Stimulated activated CD8-positive, alpha-beta memory T cell treated with anti-CD3 and anti-CD28 coated beads, Interleukin-7, amount 100 ng/mL, for 1 hour (primary cell): ENCODE measurements around the gene GPX3.
A peak's percentile ranks its signal among the peaks of the same experiment; 100 is the strongest.

ENCODE experiments used
- DNase-seq, 2 donors: peaks; one replicate each; pipeline ENCODE4 v3.0.0-alpha.2; 2020; ENCODE audit warnings: low read depth in 2 of 2

The GPX3 gene

DNA sequence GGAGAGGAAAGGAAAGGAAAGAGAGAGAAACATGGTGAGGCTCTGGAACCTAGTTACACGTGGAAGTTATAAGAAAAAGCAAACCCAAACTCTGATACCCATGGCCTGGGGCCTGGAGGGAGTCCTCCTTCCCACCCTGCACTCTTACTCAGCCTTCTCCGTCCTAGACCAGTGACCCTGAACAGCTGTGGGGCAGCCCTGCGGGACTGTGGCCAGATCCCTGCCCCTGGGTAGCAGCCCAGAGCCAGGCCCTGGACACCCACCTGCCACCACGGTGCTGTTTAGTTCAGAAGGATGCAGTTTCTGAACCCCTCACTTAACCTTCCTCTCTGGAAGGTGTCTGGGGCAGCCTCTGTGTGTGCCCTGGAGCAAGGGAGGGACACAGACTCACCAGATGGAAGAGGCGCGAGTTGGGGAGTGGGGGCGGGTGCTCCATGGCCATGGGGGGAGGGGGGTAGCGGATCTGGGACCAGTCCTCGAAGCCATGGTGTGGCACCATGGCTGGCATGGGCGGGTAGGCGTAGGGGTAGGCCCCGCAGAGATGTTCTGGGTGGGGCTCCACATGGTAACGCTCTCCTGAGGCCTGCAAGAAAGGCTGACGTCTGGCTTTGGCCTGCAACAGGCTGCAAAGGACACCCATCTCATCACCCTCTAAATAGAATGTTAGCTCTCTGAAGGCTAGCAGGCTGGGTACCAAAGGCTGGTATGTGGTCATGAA is 13.0 kb downstream of the GPX3 start:
- no peak for DNase-seq

DNA sequence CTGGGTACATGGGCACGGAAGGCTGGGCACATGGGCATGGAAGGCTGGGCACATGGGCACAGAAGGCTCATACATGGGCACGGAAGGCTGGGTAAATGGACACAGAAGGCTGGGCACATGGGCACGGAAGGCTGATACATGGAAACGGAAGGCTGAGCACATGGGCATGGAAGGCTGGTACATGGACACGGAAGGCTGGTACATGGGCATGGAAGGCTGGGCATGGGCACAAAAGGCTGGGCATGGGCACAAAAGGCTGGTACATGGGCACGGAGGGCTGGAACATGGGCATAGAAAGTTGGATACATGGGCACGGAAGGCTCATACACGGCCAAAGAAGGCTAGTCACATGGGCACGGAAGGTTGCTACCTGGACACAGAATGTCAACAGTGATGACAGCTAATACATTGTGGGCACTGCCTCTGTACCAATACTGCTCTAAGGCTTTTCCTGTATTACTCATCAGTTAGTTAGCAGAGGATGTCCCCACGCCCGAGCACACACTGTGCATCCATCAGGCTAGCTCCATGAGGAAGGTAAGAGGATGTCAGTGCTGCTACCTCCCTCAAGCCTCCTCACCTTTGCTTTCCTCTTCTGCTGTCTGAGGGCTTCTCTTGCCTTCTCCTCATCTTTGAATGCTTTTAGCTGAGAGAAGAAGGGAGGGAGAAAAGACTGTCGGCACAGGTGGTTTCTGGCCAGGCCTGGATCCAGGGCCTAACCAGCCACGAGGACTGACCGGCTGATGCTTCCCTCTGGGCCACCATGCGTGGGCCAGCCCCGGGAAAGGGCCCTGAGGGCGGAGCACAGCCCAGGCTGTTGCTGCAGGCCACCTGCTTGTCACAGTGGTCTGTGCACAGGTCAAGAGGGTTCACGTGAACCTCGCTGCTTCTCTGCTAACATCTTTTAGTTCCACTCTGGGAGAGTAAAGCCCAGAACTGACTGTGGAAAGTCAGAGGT is 14.3 kb downstream of the GPX3 start:
- DNase-seq: no peak

DNA sequence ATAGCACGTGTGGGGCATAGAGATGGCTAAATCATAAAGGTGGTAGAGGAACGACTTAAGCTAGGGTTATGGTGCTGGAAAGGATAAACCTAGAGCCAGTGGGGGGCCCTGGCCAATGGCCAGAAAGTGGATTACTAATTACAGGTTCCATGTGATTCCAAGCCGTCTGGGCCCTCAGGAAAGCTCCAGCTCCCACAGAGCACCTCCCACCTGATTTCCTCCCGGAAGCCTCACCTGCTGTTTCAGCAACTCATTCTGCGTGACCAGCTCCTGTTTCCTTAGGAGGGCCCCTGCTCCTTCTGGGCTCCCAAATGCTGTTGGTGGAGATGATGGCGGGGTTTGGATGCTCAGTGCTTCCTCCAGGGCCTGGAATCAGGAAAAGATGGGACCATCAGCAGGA is 16.2 kb downstream of the GPX3 start:
- no peak for DNase-seq

DNA sequence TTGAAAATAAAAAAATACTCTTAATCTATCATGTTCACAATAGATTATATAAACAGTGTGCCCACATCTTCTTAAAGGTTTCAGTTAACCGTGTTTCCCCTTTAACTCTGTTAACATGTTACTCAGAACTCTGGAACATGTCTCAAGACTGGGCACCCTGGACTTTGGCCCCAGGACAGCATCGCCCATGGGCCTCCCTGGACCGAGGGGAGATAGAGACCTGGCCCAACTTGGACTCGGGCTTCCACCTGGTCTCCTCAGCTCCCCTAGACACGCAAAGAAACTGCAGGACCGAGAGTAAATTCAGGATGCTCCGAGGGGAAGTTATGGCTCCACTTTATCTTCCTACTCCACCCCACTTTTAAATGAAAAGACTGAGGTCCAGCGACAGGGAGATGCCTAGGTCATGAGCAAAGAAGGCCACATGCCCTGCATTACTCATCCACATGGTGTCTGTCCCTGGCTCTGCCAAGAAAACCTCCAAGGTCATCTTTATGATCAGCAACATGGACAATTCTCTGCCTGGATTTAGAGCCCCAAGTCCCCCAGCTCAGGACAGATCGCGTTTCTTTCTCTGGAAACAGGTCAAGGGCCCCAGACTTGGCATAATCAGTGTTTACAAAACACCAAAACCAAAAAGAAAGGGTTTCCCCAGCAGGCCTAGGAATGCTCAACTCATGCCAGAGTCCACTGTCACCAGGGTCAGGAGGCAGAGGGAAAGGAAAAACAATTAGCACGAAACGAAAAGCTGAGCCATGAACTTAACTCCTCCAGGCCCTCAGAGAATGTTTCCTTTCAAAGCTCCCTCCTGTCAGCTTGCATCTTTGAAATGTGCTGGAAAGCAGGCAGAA is 17.4 kb downstream of the GPX3 start:
- DNase-seq: no peak

DNA sequence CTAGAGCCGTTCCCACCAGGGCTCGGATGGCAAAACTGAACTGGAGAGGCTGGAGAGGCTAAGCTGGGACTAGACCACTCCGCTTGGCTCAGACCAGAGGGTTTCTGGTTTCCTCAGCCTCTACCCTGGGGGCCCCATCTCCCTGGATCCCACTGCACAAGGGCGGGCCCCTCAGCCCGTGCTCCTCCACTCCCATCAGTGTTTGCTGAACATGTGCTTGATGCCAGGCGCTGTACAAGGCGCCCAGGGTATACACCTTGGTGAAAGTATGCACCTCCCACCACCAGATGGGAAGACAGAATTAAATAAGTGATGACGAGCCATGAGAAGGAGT is 18.0 kb downstream of the GPX3 start:
- DNase-seq: no peak

DNA sequence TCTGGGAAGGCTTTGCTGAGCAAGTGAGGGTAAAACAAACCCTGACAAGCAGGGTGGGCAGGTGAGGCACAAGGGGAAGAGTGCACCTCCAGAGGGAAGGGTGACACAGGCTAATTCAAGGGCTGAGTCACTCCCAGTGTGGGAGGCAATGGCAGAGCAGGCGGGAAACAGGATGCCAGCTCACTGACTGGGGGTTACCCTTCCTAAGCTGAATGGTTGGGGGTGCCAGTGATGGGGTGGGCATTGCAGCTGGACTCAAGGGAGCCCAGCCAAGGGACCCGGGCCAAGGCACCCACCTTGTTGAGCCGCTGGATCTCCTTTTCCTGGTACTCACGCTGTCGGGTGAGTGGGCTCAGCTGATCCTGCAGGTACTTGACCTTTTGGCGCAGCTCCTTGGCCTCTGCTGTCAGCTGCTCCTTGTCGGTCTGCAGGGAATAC is 18.4 kb downstream of the GPX3 start:
- DNase-seq: no peak

DNA sequence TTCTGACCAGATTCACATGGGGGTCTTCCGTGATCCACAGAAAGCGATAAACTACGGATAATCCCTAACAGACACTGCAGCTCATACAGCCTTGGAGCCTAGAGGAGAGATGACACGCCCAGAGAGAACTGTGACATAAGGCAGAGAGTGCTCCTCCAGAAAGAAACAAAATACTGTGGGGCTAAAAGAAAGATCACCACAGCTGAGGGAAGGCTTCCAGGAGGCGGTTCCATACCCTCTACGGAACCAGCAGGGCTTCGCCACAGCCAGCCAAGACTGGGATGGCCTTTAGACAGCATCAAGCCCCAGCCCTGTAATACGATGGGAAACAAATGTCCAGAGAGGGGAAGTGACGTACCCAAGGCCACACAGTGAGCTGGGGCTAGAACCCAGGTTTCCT is 19.3 kb downstream of the GPX3 start:
- DNase-seq: no peak

DNA sequence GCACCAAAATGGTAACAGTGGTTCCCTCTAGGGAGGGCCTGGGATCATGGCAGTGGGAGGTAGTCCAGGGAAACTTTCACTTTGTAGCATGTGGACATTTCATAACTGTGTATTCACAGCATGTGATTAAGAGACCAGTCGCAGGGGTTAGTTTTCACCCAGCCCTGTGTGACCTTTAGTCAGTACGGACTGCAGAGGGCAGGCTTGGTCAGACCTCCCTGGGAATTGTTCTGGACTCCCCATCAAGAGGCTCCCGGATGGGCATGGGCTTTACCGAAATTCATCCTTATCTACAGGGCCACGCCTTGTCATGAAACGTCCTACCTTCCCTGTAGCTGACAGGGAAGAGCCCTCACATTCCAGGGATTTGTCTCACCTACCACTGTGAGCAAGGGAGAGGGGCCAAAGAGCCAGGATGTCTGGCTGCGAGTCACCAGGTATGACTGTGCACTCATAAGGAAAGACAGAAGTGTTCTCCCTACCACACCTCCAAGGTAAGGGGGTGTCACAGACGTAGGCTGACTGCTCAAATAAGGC is 19.9 kb downstream of the GPX3 start:
- no peak for DNase-seq

DNA sequence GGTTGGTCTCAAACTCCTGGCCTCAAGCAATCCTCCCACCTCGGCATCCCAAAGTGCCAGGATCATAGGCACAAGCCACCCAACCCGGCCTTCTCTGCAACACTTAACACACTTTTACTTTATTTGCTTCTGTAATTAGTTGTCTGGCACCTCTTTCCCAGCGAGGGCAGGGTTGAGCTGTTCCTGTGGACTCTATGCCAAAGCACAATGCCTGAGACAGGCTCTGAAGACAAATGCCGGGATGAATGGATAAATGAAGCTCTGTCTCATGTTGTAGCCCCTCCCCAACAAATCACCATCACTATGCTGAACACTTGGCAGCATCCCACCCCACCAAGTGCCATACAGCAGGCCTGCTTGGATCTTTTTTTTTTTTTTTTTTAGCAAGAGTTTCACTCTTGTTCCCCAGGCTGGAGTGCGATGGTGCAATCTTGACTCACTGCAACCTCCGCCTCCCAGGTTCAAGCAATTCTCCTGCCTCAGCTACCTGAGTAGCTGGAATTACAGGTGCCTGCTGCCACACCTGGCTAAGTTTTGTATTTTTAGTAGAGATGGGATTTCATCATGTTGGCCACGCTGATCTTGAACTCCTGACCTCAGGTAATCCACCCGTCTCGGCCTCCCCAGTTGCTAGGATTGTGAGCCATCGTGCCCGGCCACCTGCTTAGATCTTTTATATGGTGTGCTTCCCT is 21.3 kb downstream of the GPX3 start:
- DNase-seq: no peak

DNA sequence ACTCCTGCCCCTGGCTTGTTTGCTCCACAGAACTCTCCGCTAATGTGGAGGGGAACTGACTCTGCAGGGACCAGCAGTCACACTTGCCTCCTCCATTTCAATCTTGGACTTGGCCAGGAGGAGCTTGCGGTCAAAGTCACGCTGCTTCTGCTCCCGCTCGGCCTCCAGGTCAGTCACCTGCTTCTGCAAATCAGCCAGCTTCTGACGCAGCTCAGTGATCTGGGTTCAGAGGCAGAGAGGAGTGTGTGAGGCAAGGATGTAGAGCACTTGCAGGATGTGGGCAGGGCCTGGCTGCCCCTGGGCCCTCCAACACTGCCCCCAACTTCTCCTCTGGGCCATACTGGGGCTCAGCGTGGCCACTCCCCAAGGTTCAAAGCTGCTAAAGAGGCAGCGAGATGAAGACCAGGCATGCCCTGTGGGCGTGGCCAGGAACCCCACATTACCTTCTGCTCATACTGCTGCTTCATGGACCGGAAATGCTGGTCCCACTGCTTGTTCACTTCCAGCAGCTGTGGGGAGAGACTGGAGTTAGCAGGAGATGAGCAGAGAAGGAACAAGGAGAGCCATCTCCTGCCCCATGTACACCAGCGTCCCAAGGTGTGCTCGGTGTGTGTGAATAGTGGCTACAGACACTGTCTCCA is 22.2 kb downstream of the GPX3 start:
- no peak for DNase-seq

DNA sequence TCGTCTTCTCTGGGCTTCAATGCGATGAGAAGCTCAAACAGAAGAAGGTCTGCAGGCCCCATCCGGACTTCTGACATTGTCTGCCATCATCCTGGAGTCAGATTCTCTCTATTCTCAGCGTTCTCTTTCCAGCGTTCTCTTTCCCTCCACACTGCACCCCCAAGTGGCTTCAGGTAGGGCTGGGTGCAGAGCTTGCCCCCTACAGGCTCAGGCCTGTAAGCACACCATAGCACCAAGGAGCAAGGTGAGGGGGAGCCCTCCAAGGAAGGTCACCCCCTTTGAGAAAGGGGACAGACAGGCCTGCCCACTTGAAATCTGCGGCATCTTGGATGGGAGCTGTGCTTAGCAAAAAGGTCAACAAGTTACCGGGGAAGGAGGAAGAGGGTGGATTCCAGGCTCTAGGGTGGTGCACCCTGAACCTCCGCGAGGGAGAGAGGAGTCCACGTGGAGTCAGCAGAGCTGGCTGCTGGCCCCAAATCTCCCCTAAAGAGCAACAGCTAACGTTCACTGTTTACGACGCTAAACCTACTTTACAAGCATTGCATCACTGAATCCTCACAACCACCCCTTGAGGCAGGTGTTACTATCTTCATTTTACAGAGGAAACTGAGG is 27.5 kb downstream of the GPX3 start:
- DNase-seq: no peak

DNA sequence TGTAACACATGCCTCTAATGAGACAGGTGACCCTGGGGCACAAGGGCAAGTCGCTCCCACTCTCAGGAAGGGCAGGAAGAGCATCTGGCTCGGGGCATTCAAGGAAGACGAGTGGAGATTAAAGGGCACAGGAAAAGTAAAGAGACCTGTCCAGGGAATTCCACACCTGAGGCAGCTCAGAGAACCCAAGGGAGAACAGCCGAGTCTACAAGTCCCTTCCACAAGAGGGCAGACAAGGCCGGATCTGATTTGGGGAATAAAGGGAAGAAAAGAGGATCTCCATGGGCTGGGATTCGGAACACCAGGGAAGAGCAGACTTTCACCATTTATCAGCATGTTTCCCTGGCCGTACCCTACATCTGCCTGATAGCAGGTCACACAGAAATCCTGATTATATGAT is 28.1 kb downstream of the GPX3 start:
- DNase-seq: no peak

DNA sequence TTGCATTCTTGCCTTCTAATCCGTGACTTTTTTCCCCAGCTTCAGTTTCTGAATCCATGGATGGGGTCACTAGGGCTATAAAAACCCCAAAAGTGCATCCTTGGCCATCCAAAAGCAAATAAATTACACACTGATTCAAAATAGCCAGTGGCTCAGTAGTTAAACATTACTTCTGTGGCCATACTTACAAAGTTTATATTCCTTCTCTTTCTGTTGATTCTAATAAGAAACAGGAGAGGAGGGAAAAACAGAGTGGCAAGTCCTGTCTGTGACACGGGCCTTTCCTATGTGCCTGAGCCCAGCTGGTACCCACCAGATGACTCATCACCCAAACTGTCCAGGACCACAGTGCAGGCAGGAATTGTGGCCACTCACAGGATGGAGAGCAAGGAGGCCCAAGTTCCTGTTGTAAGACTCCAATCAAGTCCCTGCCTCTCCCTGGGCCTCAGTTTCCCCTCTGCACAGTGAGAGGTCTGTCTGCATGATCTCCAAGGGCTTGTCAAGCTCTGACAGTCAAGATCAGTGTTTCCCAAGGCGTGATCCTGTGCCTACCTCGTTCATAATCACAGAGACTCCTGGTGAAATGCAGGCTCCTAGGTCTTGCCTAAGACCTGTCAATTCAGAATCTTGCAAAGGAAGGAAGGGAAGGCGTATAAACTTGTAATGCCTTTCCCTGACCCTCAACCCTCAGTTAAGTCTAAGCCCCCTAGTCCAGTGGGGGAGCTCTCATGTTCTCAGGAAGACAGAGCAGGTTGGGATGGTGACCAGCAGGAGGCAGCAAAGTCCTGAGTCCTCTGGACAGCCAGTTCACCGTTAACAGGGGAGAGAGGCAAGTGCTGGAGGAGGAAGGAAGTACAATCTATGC is 30.9 kb downstream of the GPX3 start:
- DNase-seq: peak; percentile 34 to 51

DNA sequence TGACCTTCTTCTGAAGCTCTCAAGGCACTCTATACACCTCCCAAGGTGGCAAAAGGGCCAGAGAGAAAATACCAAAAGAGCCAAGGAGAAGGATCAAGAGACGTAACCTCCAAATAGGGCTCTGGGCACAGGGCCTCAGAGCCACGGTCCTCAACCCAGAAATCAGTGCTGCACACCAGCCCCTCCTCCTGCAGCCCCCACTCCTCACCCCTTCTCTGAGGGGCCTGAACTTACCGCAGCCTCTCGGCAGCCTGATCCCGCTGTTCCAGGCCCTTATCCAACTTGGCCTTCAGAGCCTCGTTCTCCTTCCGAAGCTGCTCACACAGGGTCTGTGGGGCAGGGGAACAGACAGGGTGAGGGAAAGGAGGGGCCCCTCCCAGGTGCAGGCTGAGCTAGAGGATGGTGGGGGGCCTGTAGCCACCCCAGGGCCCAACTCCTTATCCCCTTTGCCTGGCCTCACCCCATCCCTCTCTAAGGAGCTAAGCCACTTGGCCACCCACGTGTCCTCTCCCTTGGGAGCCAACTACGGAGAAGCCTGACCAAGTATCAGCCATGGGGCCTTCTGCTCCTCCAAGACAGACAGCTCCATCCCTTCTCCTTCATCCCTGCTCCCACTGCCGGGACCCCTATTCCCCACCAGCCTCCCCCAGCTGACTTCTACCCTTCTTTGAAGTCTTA is 31.7 kb downstream of the GPX3 start:
- DNase-seq: no peak

DNA sequence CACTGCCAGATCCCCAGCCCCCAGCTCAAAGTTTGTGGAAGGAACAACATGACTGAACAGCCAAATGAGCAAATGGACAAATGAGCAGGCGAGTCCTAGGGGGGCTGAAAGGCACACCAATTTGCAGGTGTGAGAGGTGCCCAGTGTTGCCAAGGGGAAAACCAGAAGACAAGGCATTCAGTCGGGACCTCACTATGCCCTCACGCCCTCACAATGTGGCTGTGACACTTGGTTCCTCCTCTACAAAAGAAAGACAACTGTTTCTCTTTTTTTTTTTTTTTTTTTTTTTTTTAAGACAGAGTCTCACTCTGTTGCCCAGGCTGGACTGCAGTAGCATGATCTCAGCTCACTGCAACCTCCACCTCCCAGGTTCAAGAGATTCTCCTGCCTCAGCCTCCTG is 32.4 kb downstream of the GPX3 start:
- no peak for DNase-seq

DNA sequence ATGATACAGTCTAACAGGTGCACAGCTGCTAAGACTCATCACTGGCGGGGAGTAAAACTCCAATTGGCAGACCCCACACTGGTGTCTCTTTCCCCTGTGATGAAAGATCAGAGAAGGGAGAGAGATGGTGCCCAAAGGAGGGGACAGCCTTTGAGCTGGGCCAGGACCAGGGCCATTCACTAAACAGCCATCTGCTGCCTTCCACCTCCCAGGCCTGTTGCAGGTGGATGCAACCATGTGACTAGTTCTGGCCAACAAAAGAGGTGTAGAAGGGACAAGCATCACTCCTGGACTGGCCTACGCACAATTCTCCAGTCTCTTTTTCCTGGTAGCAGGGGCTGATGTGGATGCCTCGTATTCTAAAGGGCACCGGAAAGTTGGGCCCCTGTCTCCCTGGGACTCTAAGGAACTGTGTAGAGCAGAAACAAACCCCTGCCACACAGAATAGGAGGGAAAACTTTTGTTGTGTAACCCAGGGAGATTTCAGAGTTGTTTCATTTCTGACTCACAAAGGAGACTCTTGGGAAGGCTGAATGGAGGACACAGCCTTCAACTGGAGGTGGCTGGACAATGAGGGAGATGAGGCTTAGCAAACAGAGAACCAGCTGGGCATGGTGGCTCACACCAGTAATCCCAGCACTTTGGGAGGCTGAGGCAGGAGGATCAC is 33.5 kb downstream of the GPX3 start:
- no peak for DNase-seq

DNA sequence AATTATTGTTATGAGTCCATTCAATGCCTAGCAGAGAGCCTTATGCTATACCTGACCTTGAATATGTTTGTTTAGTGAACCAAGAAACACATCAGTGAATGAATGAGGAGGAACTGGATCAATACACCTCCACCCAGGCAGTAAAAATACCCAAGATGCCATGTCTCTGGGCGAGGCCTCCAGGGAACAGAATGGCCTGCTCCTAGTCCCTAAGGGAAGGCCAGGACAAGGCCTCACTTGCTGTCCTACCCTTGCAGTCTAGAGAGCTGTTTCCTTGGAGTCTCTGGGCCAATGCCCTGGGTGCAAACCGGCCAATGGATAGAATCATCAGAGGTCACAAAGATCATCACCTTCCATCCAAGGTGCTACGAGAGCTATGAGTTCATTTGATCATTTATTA is 34.3 kb downstream of the GPX3 start:
- no peak for DNase-seq

DNA sequence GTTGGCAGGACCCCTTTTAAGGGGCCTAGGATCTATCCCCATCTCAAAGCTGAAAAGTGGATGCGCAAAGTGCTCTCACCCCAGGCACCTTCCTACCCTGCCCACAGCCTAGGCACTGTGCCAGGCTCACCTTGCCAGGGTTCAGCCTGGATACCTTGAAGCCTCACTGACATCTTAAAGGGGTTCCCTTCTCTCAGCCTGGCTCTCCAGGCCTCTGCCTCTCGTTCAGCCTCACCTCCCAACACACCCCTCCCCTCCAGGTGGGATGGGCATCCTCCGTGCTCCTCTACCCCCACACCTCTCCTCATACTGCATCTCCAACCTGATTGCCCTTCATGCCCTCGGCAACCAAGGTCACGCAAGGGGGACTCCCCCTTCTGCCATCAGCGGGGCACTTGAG is 34.9 kb downstream of the GPX3 start:
- no peak for DNase-seq
